ENCODE data around the gene DHX9. TPM values are rescaled to one million over a fixed set of nuclear protein-coding genes. Genes with fewer than 3 reads are reported as not detected.

The DHX9 gene
- total and polyA plus RNA-seq, 10 of the 15 experiments (the other 5 are each of a cell fraction or from before 2014, with no cell fraction given) = 90.7 to 234 (median 217) TPM

DNA sequence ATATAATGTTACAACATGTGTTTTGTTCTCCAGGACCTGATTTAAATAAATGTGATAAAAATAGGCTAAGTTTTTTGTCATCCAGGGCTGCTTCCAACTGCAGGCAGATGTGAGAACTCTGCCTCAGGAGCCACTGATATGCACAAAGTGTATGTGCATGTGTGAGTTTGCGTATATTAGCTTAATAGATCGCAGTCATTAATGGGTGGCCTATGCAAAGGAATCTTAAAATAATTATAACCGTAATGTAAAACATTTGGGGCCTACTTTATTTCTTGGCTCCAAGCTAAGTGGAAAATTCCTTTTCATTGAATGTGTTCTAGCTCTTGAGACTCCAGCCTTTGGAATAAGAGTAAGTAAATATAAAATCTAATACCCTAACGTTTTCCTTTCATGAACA lies 16.8 kb downstream of the DHX9 start (continued):
- TF ChIP-seq, protein P1, sequence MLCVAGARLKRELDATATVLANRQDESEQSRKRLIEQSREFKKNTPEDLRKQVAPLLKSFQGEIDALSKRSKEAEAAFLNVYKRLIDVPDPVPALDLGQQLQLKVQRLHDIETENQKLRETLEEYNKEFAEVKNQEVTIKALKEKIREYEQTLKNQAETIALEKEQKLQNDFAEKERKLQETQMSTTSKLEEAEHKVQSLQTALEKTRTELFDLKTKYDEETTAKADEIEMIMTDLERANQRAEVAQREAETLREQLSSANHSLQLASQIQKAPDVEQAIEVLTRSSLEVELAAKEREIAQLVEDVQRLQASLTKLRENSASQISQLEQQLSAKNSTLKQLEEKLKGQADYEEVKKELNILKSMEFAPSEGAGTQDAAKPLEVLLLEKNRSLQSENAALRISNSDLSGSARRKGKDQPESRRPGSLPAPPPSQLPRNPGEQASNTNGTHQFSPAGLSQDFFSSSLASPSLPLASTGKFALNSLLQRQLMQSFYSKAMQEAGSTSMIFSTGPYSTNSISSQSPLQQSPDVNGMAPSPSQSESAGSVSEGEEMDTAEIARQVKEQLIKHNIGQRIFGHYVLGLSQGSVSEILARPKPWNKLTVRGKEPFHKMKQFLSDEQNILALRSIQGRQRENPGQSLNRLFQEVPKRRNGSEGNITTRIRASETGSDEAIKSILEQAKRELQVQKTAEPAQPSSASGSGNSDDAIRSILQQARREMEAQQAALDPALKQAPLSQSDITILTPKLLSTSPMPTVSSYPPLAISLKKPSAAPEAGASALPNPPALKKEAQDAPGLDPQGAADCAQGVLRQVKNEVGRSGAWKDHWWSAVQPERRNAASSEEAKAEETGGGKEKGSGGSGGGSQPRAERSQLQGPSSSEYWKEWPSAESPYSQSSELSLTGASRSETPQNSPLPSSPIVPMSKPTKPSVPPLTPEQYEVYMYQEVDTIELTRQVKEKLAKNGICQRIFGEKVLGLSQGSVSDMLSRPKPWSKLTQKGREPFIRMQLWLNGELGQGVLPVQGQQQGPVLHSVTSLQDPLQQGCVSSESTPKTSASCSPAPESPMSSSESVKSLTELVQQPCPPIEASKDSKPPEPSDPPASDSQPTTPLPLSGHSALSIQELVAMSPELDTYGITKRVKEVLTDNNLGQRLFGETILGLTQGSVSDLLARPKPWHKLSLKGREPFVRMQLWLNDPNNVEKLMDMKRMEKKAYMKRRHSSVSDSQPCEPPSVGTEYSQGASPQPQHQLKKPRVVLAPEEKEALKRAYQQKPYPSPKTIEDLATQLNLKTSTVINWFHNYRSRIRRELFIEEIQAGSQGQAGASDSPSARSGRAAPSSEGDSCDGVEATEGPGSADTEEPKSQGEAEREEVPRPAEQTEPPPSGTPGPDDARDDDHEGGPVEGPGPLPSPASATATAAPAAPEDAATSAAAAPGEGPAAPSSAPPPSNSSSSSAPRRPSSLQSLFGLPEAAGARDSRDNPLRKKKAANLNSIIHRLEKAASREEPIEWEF (IDR thresholded peaks at IDR 0.05; ENCODE audit: insufficient replicate concordance, low read depth, low read length) = no peak
- TF ChIP-seq, protein P2, sequence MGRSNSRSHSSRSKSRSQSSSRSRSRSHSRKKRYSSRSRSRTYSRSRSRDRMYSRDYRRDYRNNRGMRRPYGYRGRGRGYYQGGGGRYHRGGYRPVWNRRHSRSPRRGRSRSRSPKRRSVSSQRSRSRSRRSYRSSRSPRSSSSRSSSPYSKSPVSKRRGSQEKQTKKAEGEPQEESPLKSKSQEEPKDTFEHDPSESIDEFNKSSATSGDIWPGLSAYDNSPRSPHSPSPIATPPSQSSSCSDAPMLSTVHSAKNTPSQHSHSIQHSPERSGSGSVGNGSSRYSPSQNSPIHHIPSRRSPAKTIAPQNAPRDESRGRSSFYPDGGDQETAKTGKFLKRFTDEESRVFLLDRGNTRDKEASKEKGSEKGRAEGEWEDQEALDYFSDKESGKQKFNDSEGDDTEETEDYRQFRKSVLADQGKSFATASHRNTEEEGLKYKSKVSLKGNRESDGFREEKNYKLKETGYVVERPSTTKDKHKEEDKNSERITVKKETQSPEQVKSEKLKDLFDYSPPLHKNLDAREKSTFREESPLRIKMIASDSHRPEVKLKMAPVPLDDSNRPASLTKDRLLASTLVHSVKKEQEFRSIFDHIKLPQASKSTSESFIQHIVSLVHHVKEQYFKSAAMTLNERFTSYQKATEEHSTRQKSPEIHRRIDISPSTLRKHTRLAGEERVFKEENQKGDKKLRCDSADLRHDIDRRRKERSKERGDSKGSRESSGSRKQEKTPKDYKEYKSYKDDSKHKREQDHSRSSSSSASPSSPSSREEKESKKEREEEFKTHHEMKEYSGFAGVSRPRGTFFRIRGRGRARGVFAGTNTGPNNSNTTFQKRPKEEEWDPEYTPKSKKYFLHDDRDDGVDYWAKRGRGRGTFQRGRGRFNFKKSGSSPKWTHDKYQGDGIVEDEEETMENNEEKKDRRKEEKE (IDR thresholded peaks at IDR 0.05) = no peak
- TF ChIP-seq RCOR1 (conservative IDR thresholded peaks at IDR 0.05; ENCODE audit: low read depth, low read length) (no peak), SMC3 (IDR thresholded peaks at IDR 0.05; ENCODE audit: borderline replicate concordance, low read length) (no peak)
- TF ChIP-seq, protein P3, sequence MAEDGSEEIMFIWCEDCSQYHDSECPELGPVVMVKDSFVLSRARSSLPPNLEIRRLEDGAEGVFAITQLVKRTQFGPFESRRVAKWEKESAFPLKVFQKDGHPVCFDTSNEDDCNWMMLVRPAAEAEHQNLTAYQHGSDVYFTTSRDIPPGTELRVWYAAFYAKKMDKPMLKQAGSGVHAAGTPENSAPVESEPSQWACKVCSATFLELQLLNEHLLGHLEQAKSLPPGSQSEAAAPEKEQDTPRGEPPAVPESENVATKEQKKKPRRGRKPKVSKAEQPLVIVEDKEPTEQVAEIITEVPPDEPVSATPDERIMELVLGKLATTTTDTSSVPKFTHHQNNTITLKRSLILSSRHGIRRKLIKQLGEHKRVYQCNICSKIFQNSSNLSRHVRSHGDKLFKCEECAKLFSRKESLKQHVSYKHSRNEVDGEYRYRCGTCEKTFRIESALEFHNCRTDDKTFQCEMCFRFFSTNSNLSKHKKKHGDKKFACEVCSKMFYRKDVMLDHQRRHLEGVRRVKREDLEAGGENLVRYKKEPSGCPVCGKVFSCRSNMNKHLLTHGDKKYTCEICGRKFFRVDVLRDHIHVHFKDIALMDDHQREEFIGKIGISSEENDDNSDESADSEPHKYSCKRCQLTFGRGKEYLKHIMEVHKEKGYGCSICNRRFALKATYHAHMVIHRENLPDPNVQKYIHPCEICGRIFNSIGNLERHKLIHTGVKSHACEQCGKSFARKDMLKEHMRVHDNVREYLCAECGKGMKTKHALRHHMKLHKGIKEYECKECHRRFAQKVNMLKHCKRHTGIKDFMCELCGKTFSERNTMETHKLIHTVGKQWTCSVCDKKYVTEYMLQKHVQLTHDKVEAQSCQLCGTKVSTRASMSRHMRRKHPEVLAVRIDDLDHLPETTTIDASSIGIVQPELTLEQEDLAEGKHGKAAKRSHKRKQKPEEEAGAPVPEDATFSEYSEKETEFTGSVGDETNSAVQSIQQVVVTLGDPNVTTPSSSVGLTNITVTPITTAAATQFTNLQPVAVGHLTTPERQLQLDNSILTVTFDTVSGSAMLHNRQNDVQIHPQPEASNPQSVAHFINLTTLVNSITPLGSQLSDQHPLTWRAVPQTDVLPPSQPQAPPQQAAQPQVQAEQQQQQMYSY (CRISPR knock-in tag; IDR thresholded peaks at IDR 0.05) = no peak
